IPS-NIHi11 (cell line): Measurements from ENCODE around the gene TIMM9.
"Not testable (repeated sequence)": the region's sequence is repeated elsewhere in the genome, so short reads cannot be mapped to it uniquely, and the experiment has no call there.

Experiments used
- DNase-seq: peaks from one replicate; pipeline ENCODE4 v3.0.0; 2012; ENCODE audit warnings: mixed read lengths, low spot score

The TIMM9 gene

DNA sequence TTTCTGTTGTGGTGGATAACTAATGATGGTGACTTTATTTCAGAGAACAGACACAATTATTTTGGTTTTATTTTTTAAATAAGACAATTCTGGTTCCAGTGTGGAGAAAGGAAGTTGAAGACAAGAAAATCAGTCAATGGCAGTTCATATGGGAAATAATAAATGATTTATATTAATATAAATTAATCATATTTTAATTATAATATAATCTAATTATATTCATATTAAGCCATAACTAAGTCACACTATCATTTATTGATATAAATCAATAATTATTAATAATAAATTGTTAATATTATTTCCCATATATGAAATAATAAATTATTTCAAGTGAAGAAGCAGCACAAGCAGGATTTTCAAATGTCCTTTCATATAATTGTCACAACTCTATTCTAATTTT lies 28.8 kb downstream of the TIMM9 start:
- DNase-seq = no peak

DNA sequence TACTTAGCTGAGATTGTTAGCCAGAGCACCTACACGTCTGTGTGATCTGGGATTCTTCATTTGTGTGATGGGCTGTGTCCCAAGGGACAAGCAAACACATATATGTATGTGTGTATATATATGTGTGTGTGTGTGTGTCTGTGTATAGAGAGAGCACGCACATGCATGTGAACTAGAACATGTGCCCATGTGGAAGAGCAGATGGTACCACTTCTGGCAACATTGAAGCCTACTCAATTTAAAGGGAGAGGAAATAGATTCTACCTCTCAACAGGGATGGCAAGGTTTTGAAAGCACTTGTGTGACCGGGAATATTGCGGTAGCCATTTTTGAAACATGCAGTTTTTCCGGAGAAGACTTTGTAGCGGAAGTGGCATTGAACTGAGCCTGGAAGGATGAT lies 30.2 kb downstream of the TIMM9 start:
- no peak for DNase-seq

DNA sequence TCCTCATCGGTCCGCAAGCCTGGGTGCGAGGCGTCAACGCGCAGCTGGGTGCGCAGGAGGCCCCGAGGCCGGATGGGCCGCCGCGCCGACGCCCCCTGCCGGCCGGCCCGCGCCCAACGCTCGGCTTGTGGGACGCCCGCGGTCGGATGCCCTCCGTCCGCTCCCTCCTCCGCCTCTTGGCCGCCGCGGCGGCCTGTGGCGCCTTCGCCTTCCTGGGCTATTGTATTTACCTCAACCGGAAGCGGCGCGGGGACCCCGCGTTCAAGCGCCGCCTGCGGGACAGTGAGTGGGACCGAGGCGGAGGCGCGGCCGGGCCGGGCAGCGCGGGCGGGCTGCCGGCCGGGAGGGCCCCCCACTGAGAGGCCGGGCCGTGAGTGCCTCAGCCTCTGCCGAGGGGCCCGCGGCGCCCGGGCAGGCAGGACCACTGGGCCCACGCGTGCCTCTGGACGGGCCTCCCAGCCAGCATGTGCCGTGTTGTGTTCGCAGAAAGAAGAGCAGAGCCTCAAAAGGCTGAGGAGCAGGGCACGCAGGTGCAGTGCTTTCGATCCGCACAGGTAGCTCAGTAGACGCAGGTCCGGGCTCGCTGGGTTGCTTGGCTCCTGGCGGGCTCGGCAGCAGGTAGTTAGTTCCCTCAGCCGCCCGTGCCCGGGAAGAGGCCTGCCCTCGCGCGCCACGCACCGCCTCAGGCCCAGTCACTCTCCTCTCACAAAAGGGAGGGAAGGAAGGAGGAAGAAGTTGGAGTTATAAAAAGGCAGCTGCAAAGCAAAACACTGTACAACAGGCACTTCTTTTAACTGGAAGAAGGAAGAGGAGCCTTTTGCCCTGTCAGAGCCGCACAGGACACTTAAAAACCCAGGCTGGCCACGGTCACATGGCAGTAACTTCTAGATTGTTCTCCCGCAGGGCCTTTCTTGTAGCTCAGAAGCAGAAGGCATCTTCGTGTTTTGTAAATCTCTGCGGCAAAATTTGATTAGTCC lies 31.2 kb downstream of the TIMM9 start, which contains the start of gene TOMM20L:
Gene TOMM20L (plus strand): TSS at position 119 of the 977 bp plus-strand sequence. CDS start 28 bp downstream, at position 147.
- DNase-seq = peak; percentile 95

DNA sequence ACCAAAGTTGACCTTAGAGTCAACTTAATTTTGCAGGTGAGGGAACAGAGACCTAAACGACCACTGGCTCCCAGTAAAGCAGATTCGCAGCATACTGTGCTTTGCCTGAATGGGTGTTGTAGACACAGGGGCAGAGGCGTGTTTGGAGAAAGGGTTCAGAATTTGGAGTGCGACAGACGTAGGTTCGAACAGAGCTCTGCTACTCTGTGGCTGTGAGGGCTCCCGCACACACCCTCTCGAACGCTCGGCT lies 31.8 kb downstream of the TIMM9 start:
- DNase-seq = no peak

DNA sequence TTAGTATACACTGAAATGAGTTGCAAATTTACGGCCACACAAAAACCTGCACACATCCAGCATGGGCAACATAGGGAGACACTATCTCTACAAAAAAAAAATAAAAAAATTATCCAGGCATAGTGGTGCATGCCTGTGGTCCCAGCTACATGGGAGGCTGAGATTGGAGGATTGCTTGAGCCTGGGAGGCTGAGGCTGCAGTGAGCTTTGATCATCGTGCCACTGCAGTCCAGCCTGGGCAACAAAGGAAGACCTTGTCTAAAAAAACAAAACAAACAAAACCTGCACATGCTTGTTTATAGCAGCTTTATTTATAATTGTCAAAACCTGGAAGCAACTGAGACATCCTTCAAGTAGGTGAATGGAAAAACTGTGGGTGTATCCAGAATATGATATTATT lies 36.5 kb downstream of the TIMM9 start:
- DNase-seq = no peak

DNA sequence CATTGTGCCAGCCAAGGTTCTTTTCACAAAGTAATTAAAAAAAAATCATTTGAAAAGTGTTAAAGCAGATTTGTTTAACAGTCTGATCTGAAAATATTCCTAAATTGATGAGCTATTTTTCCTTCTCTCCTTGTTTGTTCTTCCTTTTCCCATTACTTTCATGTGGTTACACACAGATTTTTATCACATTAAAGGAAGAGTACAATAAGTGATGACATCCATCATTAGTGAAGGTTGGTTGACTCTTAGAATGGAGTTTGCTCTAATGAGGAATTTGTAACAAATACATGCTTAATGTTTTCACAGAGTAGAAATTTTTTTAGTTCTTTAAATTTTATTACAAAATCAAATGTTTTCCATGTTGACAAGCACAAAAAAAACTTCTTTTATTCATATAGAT lies 50.5 kb downstream of the TIMM9 start:
- no peak for DNase-seq

DNA sequence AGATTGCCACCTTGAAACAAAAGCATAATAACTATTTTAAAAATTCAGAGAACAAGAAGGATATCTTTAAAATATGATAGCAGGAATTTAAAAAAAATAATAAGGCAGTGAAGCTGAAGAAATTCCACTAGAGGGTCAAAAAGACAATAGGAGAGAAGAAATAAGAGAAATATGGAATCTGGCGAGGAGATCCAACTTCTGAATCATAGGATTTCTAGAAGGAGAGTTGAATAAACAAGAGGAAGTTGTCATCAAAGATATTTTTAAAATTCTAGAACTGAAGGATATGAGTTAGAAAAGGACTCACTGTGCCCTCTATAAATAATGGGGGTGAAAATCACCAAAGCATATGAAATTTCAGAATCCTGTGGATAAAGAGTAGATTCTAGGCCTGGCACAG lies 58.4 kb downstream of the TIMM9 start:
- DNase-seq = no peak

DNA sequence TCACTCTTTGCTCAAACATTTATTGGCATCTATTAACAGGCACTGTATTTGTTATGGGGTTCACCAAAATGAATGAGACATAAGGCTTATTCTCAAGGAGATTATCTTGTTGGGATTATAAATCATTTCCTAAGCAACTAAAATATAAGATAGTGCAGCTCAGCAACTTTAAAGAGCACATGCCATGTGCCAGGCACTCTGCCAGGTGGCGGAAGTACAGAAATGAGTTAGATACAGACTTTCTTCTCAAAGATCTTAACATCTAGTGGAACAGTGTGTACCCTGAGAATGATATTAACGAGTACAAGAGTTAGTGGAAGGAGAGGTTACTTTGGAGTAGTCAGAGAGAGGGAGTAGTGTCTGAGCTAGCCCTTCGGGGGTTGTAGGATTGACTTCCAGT lies 60.0 kb downstream of the TIMM9 start:
- DNase-seq = no peak

DNA sequence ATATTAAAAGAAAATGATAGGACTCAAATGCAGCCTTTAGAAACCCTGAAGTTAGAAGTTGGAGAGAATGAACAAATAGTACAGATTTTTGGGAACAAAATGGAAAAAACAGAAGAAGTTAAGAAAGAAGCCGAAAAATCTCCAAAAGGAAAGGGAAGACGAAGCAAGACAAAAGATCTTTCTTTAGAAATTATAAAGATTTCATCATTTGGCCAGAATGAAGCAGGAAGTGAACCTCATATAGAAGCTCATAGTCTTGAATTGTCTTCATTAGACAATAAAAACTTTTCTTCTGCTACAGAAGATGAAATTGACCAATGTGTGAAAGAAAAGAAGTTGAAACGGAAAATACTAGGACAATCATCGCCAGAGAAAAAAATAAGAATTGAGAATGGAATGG lies 63.0 kb downstream of the TIMM9 start:
- DNase-seq = no peak

DNA sequence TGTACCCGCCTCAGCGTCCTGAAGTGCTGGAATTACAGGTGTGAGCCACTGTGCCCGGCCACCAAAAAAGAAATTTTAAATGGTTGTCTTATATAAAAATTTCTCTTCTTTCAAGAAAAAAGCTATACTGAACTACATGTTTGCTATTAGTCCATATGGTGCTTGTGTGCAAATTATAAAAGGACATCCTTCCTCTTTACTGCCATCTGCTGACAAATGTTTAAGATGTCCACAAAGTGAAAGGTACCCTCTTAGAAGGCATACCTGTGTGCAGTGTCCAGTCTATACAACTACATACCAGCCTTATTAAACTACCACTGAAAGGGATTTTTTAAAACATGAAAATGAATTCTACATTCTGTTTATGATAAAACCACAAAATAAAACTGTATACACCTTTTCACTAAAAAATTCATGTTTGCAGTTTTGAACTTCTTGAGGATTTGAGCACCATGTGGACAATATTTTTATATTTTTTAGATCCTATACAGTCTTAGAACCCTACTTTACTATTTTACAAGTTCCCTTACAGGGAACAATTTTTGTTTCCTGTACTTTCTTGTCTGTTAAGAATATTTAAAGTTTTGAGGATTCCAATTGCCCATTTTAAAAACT lies 64.4 kb downstream of the TIMM9 start:
- peak; percentile 15 for DNase-seq

DNA sequence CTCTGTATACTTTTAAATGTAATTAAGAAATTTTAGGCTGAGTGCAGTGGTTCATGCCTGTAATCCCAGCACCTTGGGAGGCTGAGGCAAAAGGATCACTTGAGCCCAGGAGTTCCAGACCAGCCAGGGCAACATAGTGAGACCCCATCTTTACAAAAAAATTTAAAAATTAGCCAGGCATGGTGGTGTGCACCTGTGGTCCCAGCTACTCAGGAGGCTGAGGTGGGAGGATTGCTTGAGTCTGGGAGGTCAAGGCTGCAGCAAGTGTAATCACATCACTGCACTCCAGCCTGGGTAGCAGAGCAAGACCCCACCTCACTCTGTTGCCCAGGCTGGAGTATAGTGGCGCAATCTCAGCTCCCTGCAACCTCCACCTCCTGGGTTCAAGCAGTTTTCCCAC lies 65.1 kb downstream of the TIMM9 start:
- DNase-seq = not testable (repeated sequence)
